Activated naive CD8-positive, alpha-beta T cell treated with anti-CD3 and anti-CD28 coated beads, Interleukin-2, amount 50 U/mL, for 16 hours (primary cell): ENCODE measurements around the gene RAPGEF3.

Source experiments
- DNase-seq: peaks from one replicate; pipeline ENCODE4 v3.0.0-alpha.2; 2020; ENCODE audit warnings: low read depth, low spot score

RAPGEF3 gene

DNA sequence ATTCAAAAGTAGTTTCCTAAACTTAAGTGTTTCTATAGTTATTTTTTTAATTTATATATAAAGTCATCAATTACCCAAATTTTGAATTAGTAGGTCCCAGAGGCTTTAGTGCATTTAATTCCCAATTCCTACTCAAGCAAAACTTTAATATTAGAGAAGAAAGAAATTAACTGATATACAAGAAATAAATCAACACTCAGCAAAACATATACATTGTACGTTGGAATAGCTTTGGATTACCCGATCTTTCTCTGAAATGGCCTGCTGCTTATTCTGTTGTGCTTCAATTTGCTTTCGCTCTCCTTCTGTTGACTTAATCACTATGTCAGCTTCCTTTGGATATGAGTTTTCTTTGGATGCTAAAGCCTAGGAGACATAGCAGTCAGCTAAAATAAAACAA is 71.0 kb downstream of the RAPGEF3 start:
- no peak for DNase-seq

DNA sequence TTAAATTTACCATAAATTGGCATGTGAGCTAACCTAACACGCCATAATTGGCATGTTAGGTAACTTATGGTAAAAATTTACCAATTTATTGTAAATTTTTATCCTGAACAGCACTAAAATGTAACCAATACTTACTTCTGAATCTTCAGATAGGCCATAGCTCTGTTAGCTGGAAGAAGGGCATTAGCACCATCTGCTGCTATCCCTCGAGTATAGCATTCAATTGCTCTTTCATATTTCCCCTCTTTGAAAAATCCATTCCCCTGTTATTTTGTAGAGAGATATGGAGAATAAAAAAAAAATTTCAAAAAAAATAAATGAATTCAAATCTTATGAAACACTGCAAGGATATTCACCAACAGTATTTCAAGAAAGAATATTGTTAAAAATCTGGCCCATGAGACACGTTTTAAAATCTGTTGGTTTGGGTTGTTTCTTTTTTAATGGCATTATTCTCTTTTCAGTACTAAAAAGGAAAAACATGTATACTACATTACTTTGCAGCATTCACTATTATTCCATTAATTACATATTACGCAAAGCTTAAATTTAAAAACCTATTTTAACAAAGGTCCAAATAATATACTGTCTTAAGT is 71.9 kb downstream of the RAPGEF3 start:
- no peak for DNase-seq
